Activated CD4-positive, alpha-beta T cell treated with anti-CD3 and anti-CD28 coated beads, Interleukin-2, Interleukin-4, amounts not matched to agents 100 ng/mL and 50 ng/mL, durations not matched to agents 16 hours and 8 hours (primary cell): ENCODE data around the gene RNU11.
"Not testable (repeated sequence)": the region's sequence is repeated elsewhere in the genome, so short reads cannot be mapped to it uniquely, and the experiment has no call there.

Experiments
- DNase-seq: peaks from one replicate; pipeline ENCODE4 v3.0.0-alpha.2; 2020; ENCODE audit warnings: low spot score

RNU11 gene

DNA sequence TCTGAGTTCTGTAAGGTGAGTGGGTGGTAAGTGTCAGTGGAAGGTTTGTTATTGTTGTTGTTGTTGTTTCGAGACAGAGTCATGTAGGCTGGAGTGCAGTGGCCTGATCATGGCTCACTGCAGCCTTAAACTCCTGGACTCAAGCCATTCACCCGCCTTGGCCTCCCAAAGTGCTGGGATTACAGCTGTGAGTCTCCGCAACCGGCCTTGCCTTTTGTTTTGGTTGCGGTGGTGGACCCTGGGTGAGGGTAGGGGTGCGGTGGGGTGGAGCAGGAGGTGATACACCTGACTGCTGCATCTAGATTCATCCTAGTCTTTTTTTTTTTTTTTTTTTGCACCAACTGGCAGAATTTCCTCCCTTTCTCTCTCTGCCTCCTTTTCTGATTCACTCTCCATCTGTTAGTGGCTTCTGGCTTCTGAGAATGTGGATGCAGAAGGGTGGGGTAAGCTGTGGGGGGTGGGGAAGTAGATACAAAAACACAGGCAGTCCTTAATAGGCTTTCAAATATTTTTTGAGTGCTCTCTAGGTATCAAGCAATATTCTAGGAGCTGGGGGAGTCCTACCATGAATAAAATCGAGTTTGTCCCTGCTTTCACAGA is 15.6 kb downstream of the RNU11 start:
- no peak for DNase-seq

DNA sequence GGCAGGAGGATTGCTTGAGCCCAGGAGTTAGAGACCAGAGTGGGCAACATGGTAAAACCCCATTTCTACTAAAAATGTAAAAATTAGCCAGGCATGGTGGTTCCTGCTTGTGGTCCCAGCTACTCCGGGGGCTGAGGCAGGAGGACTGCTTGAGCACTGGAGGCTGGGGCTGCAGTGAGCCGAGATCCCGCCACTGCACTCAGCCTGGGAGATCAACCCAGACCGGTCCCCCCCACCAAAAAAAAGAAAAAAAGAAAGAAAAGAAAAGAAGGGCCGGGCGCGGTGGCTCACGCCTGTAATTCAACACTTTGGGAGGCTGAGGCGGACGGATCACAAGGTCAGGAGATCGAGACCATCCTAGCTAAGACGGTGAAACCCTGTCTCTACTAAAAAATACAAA is 18.4 kb downstream of the RNU11 start:
- DNase-seq: no peak

DNA sequence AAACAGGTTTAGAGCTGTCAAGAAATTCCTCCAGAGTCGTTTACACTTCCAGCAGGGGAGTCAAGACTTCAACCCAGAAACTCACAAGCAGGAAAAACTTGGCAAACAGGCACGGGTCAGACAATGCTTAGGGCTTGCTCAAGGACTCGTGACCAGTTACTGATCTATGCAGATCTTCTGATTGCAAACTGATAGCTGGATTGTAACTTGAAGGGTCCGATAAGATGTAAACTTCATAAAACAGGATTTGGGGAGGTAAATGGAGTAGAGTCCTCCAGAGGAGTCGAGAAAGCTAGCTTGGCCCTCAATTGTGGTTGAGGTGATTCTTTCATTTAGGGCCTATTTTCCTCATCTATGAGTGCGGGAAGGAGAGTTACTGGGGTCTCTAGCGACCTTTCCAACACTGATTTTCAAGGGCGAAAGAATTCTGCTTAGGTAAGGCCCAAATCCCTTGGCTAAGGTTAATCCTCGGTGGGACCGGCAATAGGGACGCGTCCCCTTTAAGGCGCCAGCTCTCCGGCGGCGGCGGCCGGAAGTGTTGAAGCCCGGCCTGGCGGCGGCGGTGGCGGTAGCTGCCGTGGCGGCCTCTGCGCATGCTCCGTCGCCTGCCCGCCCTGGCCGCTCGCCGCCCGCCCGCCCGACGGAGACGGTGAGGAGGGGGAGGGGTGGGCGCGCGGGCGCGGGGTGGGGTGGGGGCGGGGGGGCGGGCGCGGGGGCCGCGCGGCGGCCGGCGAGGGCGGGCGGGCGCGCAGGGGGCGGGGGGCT is 20.0 kb downstream of the RNU11 start, which contains the start of gene GMEB1:
Gene GMEB1, plus strand, starts transcription at position 594 of the 765 bp plus-strand sequence. CDS start 14,829 bp downstream, outside the sequence.
- peak; percentile 88 for DNase-seq

DNA sequence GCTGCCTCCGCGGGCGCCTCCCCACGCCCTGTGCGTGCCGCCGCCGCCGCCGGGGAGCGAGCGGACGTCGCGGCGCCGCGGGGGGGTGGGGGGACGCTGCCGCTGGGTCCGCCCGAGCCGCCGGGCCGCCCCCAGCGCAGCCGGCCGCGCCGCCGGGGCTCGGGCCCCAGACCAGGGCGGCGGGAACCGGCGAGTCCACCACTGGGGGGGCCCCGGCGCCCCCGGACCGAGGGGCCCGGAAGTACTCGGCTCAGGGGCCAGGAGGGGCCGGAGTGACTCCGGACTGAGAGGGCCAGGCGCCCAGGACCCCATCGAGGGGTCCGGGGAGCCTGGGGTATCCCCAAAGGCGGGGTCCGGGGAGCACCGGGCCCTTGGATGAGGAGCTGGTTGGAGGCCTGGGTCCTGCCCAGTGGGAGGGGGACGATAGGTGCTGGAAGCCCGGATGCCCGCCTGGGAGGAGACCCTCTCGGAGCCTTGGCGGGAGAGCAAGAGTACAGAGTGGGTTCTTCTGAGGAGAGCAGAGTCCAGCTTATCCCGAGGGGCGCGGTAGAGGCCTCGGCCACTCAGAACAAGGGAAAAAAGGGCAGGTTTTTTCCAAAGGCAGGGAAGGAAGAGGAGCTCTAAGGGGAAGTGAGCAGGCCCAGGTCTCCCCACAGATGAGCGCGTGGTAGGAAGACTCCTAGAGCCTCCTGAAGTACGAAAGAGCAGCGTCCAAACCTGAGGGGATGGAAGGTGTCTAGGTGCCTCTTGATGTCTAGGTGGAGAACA is 20.7 kb downstream of the RNU11 start:
- peak; percentile 25 for DNase-seq

DNA sequence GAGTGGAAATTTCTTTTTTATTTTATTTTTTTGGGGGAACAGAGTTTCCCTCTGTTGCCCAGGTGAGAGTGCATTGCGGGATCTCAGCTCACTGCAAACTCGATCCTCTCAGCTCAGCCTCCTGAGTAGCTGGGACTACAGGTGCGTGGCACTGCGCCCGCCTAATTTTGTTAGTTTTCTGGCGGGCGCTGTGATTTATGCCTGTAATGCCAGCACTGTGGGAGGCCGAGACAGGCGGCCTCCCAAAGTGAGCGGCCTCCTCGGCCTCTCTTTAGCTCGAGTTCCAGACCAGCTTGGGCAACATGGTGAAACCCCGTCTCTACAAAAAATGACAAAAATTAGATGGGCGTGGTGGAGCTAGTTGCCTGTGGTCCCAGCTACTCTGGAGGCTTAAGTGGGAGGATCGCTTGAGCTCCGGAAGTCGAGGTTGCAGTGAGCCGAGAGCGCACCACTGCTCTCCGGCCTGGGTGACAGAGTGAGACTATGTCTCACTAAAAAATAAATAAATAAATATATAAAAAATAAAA is 22.9 kb downstream of the RNU11 start:
- DNase-seq: no peak

DNA sequence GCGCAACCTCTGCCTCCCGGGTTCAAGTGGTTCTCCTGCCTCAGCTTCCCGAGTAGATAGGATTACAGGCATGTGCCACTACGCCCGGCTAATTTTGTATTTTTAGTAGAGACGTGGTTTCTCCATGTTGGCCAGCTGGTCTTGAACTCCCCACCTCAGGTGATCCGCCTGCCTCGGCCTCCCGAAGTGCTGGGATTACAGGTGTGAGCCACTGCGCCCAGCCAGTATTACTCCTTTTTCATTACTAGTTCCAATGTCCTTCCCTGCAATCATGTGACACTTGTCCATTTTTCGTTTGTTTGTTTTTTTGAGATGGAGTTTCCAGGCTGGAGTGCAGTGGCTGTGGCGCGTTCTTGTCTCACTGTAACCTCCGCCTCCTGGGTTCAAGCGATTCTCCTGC is 24.6 kb downstream of the RNU11 start:
- DNase-seq: not testable (repeated sequence)

DNA sequence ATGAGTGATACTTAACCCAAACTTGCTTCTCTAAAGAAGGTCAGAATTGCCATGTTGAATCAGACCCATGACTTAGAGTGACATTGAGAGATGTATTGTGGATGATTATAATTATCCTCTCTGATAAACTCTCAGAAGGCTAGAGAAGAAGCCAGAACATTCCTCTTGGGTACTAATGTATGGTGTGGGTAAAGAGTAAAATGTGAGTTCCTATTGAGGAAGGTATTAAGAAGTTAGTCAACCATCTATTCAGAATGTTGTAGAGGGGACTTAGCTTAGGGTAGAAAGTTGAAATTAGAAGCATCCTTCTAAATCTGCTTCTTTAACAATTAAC is 27.5 kb downstream of the RNU11 start:
- no peak for DNase-seq

DNA sequence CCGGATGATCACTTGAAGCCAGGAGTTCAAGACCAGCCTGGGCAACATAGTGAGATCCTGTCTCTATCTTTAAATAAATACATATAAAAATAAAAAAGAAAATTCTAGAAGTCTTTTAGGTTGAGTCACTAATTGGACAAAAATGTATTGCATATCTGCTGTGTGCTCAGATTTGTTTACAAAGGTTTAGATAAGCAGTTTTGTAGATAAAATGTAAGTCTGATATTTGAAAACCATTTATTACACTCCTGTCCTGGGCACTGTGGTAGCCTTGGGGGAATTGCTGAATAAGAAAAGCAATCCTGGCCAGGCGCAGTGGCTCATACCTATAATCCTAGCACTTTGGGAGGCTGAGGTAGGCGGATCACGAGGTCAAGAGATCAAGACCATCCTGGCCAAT is 31.8 kb downstream of the RNU11 start:
- DNase-seq: no peak

DNA sequence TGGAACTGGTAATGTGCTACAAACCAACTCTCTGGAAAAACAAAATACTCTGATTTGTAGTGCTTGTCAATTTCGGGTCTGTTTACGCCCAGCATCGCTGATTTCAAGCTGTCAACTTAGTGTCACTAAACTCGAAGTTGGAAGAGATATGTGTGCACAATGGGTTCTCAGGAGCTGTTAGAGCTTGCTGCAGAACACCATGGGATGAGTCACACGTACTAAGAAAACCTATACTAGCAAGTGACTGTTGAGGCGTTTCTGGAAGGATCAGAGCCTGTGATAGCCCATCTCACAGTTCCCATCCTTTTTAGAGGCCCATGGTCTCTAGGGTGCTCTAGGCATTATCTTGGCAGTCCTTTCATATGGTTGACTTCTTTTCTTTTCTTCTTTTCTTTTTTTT is 34.4 kb downstream of the RNU11 start:
- DNase-seq: peak; percentile 10

DNA sequence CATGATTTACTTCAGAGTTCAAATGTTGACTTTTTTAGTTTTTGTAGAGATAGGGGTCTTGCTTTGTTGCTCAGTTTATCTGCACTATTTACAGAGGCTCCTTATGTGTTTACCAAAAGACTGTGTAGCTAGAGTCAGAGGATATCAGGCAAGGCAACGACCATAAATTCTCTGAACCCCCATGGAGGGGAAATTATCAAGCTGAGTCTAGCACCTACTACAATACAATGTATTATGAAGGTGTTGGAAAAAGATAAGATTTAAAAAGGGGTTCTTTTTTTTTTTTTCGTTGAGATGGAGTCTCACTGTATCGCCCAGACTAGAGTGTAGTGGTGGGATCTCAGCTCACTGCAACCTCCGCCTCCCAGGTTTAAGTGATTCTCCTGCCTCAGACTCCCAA is 36.5 kb downstream of the RNU11 start:
- no peak for DNase-seq

DNA sequence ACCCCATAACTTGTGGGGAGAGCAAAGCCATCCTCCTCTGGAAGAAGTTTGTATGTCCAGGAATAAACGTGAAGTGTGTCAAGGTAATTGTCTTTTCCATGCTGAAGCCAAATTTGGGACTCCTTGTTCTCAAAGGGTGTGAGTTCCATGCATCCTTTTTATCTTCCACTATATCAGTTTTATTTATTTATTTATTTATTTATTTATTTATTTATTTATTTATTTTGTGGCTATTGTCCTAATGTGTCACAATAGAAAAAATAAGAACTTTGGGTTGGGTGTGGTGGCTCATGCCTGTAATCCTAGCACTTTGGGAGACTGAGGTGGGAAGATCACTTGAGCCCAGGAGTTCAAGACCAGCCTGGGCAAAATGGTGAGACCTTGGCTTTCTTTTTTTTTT is 43.2 kb downstream of the RNU11 start:
- not testable (repeated sequence) for DNase-seq
